BJ (cell line): ENCODE results near the gene LRIG2. TPM values are rescaled to one million over a fixed set of nuclear protein-coding genes. Genes with fewer than 3 reads are reported as not detected.
"Not testable (repeated sequence)": the region's sequence is repeated elsewhere in the genome, so short reads cannot be mapped to it uniquely, and the experiment has no call there.

Experiments
- CTCF ChIA-PET: fragments of 350-600 bp; formaldehyde crosslinking; extraction: SDS; loops from one replicate; lab custom pipeline; 2021; ENCODE audit warnings: antibody characterized with exemption, inconsistent platforms; lab: Yijun Ruan, JAX
- POLR2A ChIA-PET: fragments of 300-600 bp; sonication (Branson Sonifier 250); formaldehyde crosslinking; extraction: SDS; loops from one replicate; lab custom pipeline; 2021; ENCODE audit warnings: antibody characterized with exemption; lab: Charles Lee
- DNase-seq: peaks from one replicate; pipeline ENCODE4 v3.0.0-alpha.2; 2011; ENCODE audit warnings: low read depth
- H3K27me3 ChIP-seq: 2 replicates; pipeline ENCODE4 v1.6.0; 2011; ENCODE audit warnings: low read length; ENCODE audit not compliant: control insufficient read depth, insufficient read depth
- H3K36me3 ChIP-seq: 2 replicates; pipeline ENCODE4 v1.5.1; 2011; ENCODE audit warnings: low read length; ENCODE audit not compliant: control insufficient read depth, insufficient read depth
- H3K4me3 ChIP-seq: 2 replicates; pipeline ENCODE4 v1.5.1; 2011; ENCODE audit warnings: low read depth, mild to moderate bottlenecking, control low read depth, low read length
- polyA plus RNA-seq: library from polyadenylated mRNA; depleted of rRNA; stranded (reverse); fragments of >200 nt; gene quantifications from 2 replicates; pipeline ENCODE4 v1.2.3, GENCODE V29; 2011
- TF ChIP-seq, protein P1 (sequence below): IDR thresholded peaks from 2 replicates; pipeline ENCODE4 v1.5.1; 2011; ENCODE audit warnings: low read depth, mild to moderate bottlenecking, control low read depth, inconsistent platforms, low read length, moderate library complexity; ENCODE audit not compliant: insufficient read depth

The LRIG2 gene
- polyA plus RNA-seq, 1 experiment = 5.3 TPM

DNA sequence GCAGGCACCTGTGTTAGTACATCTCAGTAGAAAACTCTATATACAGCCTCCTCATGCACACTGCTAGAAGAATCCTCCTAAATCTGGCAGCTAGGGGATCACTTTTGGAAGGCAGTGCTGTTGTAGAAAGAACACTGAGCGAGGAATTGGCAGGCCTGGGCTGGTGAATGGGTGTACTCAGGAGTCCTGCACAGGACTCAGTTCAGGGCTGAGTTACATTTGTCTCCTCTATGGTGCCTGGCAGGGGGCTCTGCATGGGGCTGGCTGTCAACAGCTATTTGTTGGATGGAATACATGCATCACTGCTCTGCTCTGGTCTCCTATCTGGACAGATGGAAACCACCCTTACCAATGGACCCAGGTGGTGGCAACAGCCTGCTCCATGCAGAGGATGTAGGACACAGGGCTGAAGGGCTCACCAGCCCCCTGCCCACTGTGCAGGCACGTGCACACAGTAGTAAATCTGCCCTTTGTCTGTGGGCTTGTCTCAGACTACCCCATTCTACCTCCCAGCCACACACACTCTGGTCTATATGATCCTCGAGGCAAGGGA, 74.2 kb downstream of the LRIG2 start:
- TF ChIP-seq, protein P1, sequence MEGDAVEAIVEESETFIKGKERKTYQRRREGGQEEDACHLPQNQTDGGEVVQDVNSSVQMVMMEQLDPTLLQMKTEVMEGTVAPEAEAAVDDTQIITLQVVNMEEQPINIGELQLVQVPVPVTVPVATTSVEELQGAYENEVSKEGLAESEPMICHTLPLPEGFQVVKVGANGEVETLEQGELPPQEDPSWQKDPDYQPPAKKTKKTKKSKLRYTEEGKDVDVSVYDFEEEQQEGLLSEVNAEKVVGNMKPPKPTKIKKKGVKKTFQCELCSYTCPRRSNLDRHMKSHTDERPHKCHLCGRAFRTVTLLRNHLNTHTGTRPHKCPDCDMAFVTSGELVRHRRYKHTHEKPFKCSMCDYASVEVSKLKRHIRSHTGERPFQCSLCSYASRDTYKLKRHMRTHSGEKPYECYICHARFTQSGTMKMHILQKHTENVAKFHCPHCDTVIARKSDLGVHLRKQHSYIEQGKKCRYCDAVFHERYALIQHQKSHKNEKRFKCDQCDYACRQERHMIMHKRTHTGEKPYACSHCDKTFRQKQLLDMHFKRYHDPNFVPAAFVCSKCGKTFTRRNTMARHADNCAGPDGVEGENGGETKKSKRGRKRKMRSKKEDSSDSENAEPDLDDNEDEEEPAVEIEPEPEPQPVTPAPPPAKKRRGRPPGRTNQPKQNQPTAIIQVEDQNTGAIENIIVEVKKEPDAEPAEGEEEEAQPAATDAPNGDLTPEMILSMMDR = no peak
- ChIA-PET CTCF (interaction anchor here (0.6 kb wide), 1 partner anchor 535 kb away, joined by 3 read pairs; no protein-coding TSS in a partner anchor), POLR2A (no interaction called here)
- H3K4me3 ChIP-seq = no peak overlapping the region
- H3K36me3 ChIP-seq = no peaks in the 10 kb centered on the region
- no peaks in the 10 kb centered on the region for H3K27me3 ChIP-seq
- no peak for DNase-seq

DNA sequence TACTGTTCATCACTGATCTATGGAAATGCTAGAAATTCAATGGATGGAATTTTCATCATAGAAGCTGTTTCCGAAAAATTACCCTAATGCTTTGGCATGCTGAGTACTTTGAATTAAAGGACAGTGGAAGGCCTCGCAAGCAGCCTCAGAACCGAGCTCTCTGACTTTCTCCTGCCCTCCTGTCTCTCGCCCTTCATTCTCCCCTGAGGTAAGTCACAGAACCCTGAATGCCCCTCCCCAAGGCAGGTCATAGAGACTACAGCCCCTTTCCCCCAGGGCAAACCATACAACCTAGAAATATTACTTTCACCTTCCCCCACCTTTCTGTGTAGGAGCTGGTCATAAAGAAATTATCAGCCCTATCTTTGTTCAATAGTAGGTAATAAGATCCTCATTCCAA, 74.8 kb downstream of the LRIG2 start:
- ChIA-PET POLR2A (no interaction called here), CTCF (no interaction called here)
- H3K36me3 ChIP-seq = no peaks in the 10 kb centered on the region
- no peak for DNase-seq
- no peaks in the 10 kb centered on the region for H3K27me3 ChIP-seq
- no peak overlapping the region for H3K4me3 ChIP-seq
- TF ChIP-seq, protein P1 = no peak

DNA sequence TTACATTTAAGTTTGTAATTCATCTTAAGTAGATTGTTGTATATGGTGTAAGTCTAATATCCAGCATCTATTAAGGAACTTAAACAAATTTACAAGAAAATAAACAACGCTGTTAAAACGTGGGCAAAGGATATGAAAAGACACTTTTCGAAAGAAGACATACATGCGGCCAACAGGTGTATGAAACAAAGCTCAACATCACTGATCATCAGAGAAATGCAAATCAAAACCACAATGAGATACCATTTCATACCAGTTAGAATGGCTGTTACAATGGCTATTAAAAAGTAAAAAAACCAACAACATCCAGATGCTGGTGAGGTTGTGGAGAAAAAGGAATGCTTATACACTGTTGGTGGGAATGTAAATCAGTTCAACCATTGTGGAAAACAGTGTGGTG, 77.5 kb downstream of the LRIG2 start:
- DNase-seq, H3K4me3 ChIP-seq, H3K36me3 ChIP-seq, H3K27me3 ChIP-seq, POLR2A ChIA-PET: not testable (repeated sequence)
- CTCF ChIA-PET = interaction anchor here (1.3 kb wide), 1 partner anchor 28 kb away, joined by 3 read pairs; no protein-coding TSS in a partner anchor

DNA sequence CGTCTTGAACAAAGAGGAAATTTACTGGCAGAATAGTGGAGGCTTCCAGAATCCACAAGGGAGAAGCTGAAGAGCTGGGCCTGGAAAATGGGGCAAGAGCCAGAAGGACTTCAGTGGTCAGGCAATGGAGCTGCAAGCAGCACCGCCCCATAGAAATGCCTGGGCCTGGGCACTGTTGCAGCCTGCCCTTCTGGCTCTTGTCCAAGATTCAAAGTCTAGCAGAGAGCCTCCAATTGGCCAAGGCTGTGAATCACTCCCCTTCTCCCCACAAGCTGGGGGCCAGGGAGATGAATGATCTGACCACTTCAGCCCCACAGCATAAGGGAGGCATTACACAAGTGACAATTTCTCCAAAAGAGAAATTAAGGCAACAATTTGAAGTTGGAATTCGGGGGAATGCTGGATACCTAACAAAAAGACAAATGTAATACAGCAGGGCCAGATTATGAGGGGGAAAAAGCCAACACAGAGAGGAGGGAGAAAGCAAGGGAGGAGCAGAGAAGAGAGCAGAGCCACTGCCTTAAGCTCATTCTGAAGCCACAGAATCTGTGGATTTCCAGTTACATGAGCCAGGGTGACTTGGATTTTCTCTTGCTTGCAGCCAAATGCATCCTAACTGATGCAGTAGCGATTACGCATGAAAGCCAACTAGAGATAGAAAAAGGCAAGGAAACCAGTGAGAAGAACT, 80.3 kb downstream of the LRIG2 start:
- DNase-seq = no peak
- H3K27me3 ChIP-seq = no peaks in the 10 kb centered on the region
- TF ChIP-seq, protein P1 = no peak
- POLR2A ChIA-PET = interaction anchor here (0.6 kb wide), 1 partner anchor 603 kb away, joined by 3 read pairs; no protein-coding TSS in a partner anchor
- no peaks in the 10 kb centered on the region for H3K36me3 ChIP-seq
- CTCF ChIA-PET = no interaction called here
- no peak overlapping the region for H3K4me3 ChIP-seq

DNA sequence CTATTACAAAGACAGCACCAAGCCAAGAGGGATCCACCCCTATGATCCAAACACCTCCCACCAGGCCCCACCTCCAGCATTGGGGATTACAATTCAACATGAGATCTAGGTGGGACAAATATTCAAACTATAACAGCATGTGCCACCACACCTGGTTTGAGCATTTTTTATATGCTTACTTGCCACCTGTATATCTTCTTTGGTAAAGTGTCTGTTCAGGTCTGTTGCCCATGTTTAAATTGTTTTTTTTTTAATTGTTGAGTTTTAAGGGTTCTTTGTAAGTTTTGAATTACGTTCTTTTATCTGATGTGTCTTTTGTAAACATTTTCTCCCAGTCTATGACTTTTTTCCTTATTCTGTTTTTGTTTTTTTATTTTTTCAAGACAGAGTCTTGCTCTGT, 83.4 kb downstream of the LRIG2 start:
- Histone ChIP-seq H3K36me3 (no peaks in the 10 kb centered on the region), H3K4me3 (no peak overlapping the region), H3K27me3 (no peaks in the 10 kb centered on the region)
- DNase-seq = no peak
- TF ChIP-seq, protein P1 = no peak
- POLR2A ChIA-PET = no interaction called here
- CTCF ChIA-PET = no interaction called here

DNA sequence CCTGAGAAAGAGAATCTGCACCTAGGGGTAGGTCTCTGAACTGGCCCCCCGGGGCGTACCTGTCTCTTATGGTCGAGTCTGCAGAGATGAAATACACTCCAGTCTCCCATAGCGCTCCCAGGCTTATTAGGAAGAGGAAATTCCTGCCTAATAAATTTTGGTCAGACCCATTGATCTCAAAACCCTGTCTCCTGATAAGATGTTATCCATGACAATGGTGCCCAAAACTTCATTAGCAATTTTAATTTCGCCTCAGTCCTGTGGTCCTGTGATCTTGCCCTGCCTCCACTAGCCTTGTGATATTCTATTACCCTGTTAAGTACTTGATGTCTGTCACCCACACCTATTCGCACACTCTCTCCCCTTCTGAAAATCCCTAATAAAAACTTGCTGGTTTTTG, 85.7 kb downstream of the LRIG2 start:
- H3K36me3 ChIP-seq, H3K4me3 ChIP-seq, CTCF ChIA-PET, POLR2A ChIA-PET, H3K27me3 ChIP-seq, DNase-seq: not testable (repeated sequence)
